GM21447 (cell line): ENCODE results near the gene CRACR2A.

Source experiments
- ATAC-seq: cut with Tn5 transposase; IDR thresholded peaks from one replicate; pipeline ENCODE4 v1.9.1; 2021; ENCODE audit not compliant: unreplicated experiment

Gene CRACR2A

GRCh38 chr12:3725388-3726115 lies 27.4 kb downstream of the CRACR2A start:
- no peak for ATAC-seq

DNA sequence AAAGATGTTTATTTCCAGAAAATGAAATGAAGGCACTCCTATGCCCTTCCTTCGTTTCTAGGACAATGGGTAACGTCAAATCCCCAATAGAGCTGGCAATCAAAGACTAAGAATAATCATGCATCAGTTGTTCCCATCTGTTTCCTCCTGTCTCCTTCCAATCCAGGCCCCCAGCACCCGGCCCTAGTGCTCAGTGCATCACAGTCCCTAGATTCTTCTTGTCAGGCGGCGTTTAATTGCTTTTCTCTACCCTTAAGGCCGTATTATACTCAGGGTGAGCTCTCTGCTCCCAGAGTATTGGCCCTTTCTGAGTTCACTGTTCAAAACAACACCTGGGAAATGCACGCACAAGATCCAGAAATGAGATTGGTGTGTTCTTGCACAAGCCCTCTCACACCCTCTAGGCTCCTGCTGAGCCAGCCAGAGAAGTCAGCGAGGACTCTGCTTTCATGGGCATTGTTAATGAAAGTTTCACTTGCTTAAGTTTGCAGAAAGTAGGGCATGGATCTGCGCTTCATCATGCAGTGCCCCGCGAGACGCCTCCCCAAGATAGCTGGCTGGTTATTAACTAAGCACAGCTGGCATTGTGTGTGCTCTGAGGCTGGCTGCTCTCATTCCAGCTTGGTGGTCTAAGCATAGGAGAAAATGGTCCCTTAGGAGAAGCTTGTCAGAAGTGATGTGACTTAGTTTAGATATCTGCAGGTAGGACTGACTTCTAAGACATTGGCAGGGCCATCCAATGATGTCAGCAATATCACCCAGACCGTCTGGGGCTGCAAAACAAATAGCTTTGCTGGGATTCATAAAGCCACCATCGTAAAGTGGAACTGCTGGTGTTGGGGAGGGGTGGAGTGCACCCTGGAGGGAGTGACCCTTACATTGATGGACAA lies 28.7 kb downstream of the CRACR2A start:
- no peak for ATAC-seq

DNA sequence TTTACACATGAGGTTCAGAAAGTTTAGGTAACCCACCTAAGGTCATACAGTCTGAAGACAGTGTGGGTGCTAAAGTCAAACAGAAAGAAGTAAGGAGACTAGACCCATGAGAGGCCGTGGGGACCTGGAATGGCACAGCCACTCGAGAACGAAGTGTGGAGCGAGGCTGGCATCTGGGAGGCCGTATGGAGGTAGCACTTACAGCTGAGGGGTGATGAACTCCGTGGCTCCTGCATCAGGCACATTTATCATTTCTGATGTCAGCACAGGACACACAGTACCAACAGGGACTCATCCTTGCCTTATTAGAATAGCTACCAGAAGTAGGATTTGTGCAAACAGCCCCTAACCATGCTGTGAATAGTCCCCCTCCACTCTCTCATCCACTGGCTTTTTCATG lies 30.5 kb downstream of the CRACR2A start:
- no peak for ATAC-seq

DNA sequence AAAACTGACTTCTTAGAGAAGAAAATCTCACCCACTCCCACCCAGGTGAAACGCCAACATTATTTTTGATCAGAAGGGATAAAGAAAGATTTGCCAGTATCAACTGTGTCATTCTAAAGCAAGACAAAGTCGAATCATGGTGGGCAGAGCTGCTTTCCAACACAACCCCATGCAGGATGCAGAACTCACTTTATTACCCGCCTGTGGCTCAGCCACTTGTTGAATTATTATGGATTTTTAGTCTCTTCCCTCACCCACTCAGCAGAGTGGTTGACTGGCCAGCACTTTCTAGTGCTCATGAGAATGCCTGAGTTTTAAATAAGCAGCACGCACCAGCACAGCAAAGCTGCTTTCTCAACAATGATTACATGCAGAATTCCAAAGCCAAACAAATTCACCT lies 32.1 kb downstream of the CRACR2A start:
- no peak for ATAC-seq

DNA sequence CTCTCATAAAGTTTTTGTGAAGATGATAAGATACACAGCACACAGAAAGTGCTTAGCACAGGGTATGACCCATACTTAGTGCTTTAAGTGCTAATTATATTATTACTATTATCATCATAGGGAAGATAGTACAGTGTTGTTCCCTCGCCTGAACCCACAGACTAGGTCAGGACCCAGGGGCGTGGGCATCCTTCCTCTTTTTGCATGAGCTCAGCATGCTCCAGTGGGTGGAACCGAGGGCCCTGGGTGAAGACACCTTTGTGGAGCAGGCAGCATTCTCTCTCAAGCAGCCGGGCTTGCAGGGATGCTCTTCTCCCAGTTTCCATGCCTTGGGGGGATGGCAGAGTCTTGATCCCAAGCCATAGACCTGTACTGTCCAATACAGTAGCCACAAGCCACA lies 34.8 kb downstream of the CRACR2A start:
- ATAC-seq = no peak

- ATAC-seq = no peak
Observed at GRCh38 chr12:3717283-3717898, 35.5 kb downstream of the CRACR2A start.

DNA sequence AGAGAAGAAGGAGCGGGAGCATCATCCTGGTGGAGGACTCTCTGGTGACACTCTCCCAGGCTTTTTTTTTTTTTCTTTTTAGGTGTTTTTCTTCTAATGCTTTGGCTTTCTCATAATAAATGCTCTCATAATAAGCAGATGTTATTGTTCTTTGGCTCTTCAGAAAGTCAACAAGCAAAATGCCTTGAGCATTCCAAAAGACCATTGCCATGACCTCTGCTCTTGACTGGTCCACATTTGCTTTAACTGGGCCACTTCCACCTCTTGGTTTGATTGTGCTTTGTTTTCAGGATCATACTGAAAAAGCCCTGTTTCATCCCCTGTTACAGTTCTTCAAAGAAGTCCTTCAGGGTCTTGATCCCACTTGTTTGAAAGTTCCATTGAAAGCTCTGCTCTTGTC lies 36.9 kb downstream of the CRACR2A start:
- no peak for ATAC-seq

GRCh38 chr12:3713947-3714346 lies 39.0 kb downstream of the CRACR2A start:
- no peak for ATAC-seq

DNA sequence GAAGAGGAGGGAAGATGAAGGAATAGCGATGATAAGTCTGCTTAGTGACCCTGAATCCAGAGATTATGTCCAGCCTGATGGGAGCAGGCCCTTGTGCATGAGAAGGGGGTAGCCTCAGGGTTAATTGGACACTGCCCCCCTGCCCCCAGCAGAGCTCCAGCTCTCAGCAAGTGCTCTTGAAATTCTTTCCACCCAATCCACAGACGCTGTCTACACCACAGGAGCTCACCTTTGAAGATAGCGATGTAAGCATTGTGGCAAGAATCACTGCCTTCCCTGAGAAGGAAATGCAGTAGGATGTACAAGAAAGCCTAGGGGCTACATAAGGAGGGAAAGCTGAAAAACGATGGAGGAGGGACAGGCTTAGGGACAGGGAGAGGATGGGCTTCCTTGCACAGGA lies 39.4 kb downstream of the CRACR2A start:
- no peak for ATAC-seq

DNA sequence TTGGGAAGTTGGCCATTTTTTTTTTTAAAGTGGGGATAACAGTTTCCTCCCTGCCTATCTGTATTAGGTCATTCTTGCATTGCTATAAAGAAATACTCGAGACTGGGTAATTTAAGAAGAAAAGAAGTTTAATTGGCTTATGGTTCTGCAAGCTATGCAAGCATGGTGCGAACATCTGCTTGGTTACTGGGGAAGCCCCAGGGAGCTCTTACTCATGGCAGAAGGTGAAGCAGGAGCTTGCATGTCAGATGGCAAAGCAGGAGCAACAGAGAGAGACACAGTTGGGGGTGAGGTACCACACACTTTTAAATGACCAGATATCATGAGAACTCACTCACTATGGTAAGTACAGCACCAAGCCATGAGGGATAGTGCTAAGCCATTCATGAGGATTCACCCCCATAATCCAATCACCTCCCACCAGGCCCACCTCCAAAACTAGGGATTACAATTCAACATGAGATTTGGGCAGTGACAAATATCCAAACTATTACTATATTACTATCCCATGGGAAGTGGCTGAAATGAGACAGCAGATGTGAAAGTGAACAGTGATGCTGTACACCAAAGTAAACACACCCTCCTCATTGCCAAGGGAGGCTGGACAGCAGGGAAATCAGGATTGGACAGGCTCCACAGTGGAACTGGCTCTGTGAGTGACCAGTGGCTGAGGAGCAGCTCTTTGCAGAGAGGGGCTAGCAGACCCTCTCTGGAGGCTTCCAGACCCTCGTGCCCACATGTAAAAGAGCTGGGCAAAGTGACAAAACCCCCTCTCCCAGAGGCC lies 40.5 kb downstream of the CRACR2A start:
- no peak for ATAC-seq

- no peak for ATAC-seq
Observed at GRCh38 chr12:3705354-3705675, 47.6 kb downstream of the CRACR2A start.

- ATAC-seq = no peak
Observed at GRCh38 chr12:3704512-3705353, 48.2 kb downstream of the CRACR2A start.

GRCh38 chr12:3700861-3701260 lies 52.0 kb downstream of the CRACR2A start:
- ATAC-seq = no peak

DNA sequence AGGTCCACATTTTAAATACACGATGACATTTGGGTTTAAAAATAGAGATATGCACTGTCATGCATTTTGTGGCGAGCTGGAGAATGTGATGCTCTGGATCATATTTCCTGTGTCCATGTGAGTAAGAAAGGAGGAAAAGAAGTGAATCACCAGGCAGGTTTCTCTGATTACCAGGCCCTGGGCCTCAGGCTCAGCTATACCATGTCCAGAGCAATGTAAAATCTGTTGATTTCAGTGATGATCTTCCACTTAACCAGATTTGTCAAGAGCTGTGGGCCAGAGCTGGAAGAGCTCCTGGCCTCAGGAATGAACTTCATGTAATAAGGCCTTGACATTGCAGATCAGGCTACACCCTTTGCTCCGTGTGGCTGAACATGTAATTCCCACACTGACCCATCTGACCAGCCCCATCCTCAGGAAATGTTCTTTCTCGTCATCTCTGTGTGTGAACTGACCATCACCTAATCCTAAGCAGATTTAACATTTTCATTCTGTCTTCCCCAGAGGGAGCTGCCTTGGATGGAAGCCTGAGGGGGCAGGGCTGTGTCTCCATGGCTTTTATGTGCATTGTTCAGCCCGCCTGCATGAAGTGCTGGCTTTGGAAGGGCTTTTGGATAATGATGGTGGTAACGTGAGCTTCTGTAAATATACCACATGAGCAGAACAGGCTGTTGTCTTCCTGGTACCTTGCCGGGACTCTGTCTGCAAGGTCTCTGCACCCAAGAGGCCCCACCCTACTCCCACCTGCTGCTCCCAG lies 54.5 kb downstream of the CRACR2A start:
- ATAC-seq = no peak

GRCh38 chr12:3697311-3697870 lies 55.5 kb downstream of the CRACR2A start:
- ATAC-seq = no peak

- ATAC-seq = no peak
Observed at GRCh38 chr12:3694673-3695072, 58.2 kb downstream of the CRACR2A start.

DNA sequence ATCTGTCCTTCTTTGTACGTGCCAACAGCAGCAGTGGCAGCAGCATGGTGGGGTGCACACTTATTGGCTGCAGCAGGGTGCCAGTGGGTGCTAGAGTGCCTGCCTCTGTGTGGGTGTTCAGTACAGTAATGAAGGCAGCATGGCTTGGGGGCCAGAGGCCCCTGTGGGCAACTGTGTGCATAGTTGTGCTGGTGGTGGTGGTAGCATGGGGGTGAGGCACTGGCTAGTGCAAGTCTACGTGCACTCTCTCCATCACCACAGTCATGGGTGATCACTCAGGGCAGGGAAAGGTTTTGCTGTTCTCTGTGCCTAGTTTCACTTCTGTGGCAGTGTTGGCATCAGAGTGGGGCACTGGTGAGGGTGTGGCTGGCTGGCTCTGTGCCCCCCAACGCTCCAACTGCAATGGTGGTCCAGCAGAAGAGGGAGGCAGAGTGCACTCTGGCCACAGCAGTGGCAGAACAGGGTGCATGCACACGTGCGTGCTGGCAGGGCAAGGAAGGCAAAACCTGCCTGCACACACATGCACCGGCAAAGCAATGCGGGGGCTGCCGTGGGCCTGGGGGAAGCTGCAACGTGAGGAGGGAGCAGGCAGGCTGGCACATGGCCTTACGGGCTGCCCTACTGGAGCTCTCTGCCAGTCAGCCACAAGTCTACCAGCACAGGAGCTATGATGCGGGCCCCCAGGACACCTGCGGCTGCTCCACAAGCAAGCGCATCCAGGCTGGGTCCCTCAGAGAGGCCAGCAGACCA lies 60.1 kb downstream of the CRACR2A start:
- ATAC-seq = no peak

- ATAC-seq = no peak
Observed at GRCh38 chr12:3686463-3686862, 66.4 kb downstream of the CRACR2A start.

DNA sequence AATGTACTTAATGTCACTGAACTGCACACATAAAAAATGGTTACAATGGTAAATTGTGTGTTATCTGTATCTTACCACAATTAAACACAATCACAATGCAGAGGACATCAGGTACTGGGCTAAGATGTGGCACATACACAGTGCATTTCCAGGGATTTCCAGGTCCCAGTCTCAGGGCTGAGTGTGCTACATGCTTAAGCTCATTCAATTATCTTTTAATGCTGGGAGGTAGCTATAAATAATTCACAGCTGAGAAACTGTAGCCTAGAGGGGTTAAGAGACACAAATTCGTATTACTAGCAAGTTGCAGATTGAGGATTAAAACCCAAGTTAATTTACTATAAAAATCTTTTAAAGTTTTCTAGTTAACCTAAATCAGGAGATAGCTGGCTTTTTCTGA lies 67.1 kb downstream of the CRACR2A start:
- no peak for ATAC-seq
